GM12872 (cell line): ENCODE measurements around the gene ATP10A.

Experiments used
- TF ChIP-seq, protein P1 (sequence below): IDR thresholded peaks from 3 replicates; pipeline ENCODE4 v1.5.1; 2011; ENCODE audit warnings: low read depth, mild to moderate bottlenecking, low read length, moderate library complexity; ENCODE audit not compliant: insufficient read depth

The ATP10A gene

DNA sequence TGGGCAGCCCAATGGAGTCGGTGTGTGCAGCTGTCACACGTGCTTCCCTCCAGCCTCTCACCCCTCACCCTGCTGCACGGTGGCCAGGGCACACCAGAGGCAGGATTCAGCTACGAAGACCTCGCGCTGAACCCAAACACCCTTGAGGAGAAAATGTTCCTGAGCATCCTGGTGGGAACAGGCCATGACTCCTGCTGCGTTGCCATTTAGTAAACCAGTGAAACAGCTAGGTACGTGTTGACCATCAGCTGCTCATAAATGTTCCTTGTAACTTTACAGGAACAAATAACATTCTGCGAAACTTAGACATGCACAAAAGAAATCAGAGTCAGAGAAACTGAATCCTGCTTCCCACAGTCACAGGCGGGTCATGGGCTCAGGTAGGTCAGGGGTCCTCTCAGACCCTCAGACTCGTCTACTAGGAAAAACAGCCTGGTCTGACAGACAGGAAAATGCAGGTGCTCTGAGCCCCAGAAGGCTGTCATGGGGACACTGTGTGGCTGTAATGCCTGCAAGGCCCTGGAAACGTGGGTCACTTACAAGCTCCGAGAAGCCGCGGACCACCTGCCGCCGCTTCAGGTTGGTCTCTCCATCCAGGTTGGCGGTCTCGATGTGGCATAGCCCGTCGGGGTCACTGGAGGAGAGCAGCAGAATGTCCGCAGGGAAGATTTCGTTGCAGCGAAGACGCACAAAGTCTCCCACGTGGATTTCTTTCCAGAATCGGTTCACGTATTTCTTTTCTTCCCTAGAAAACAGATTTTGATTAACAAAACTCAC, 82.5 kb downstream of the ATP10A start:
- TF ChIP-seq, protein P1, sequence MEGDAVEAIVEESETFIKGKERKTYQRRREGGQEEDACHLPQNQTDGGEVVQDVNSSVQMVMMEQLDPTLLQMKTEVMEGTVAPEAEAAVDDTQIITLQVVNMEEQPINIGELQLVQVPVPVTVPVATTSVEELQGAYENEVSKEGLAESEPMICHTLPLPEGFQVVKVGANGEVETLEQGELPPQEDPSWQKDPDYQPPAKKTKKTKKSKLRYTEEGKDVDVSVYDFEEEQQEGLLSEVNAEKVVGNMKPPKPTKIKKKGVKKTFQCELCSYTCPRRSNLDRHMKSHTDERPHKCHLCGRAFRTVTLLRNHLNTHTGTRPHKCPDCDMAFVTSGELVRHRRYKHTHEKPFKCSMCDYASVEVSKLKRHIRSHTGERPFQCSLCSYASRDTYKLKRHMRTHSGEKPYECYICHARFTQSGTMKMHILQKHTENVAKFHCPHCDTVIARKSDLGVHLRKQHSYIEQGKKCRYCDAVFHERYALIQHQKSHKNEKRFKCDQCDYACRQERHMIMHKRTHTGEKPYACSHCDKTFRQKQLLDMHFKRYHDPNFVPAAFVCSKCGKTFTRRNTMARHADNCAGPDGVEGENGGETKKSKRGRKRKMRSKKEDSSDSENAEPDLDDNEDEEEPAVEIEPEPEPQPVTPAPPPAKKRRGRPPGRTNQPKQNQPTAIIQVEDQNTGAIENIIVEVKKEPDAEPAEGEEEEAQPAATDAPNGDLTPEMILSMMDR, result no peak

DNA sequence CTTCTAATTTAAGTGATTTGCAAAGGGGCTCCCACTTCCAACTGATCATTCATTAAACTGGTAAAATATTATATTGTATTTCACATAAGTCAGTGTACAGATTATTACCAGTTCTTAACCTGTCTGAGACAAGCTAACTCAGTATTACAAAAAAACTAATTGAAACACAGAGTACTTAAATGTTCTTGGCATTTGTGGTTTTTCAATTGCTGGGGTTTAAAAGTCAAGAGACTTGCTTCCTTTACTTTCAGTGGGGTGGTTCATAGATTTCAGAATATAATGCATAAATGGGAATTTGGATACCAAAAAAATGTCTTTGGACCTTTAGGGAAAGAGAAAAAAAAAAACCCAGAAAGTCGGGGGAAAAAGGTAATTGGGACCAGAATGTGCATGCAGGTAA, 85.0 kb downstream of the ATP10A start:
- TF ChIP-seq, protein P1, result no peak

DNA sequence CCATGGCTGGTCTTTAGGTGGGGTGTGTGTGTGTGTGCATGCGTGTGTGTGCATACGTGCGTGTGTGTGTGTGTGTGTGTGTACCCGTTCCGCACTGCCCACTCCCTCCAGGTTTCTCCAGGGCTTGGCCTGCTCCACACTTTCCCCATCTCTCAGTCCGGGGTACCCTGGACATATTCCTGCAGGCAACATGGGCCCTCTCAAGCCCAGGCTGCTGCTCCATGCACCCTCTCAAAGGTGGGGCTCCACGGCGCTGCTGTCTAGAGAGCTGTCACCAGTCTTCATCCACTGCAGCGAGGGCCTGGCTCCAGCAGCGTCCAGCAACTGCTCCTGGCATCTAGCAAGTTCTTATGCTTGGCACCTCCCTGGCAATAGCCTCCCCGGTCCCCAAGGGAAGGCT, 86.1 kb downstream of the ATP10A start:
- TF ChIP-seq, protein P1, result no peak

GRCh38 chr15:25776071-25776746, 86.9 kb downstream of the ATP10A start:
- TF ChIP-seq, protein P1, result no peak

GRCh38 chr15:25775317-25775912, 87.7 kb downstream of the ATP10A start:
- TF ChIP-seq, protein P1, result no peak

DNA sequence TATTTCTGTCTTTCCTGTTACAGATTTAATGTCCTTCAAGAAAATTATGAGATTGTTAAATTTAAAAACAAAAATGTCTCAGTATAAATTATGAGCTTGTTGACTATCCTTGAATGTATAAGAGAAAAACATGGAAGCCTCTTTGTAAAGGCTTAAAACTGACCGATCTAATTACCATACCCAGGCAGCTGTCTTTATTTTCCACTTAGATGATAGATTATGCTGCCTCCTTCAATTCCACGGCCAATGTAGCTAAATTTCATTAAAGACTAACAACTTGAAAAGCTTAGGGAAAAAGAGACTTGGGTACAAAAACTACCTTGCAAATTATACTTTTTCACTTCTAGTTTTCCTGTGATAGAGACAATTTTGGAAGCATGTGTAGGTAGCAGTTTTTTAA, 88.3 kb downstream of the ATP10A start:
- TF ChIP-seq, protein P1, result no peak

DNA sequence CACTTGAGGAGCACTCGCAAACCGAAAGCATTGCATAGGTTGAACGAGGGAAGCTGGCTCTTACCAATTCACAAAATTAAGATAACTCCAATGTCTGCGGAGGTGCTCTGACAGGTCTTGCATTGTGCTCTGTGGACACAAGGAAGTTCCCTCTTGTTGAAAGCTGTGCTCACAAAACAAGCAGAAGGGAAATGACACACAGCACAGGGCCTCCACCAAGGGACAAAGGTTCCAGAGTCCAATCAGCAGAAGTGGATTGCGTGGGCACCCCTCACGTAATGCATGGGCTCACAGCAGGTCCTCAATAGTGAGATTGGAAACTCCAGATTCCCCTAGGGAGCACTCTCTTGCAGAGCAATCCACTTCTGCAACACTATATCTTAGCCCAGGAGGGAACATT, 89.9 kb downstream of the ATP10A start:
- TF ChIP-seq, protein P1, result no peak
